ENCODE data around the gene FOLR3. TPM values are rescaled to one million over a fixed set of nuclear protein-coding genes. Genes with fewer than 3 reads are reported as not detected.

The FOLR3 gene
- polyA plus RNA-seq, 1 donor (not counting 4 experiments of a cell fraction or from before 2014, with no cell fraction given): 21.0 TPM

DNA sequence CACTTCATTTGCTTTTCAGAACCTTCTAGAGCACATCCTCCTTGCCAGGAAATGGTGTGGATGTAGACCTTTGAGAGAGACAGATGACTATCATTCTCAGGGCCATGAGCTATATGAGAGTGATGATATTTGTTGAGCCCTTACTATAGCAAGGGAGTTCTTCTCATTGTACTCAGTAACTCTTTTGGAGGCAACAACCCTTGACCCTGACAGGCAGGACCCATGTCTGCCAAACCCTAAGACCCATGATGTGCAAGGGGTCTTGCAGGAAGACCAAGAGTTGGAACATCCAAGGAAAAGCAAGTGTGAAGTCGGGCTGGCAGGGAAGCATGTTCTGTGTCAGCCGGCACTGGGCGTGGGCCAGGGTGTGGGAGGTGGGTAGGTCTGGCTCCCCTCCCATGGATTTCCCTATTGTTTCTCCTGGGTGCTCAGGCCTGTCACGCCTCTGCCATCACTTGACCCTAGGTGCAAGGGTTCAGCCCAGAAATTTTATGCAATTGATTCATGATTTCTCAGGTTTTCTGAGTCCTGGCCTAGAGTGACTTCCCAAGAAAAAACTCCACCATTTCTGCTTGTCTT is 1.2 kb downstream of the FOLR3 start:
- Histone ChIP-seq H3K4me2 (ENCODE audit: control insufficient read depth, extremely low read depth, insufficient read depth, low read depth, low read length) (no peak overlapping the region), H3K9me3 (ENCODE audit: control insufficient read depth, low read depth, low read length) (no peaks in the 10 kb centered on the region), H4K20me1 (ENCODE audit: control insufficient read depth, extremely low read depth, insufficient read depth, low read length) (no peaks in the 10 kb centered on the region), H3K9me1 (ENCODE audit: control insufficient read depth, extremely low read depth, insufficient read depth, low read length) (no peaks in the 10 kb centered on the region), H3K79me2 (ENCODE audit: control insufficient read depth, insufficient read depth, low read length) (no peaks in the 10 kb centered on the region), H3K27ac (ENCODE audit: control insufficient read depth, insufficient read depth, low read length) (no peak overlapping the region), H3K36me3 (ENCODE audit: control insufficient read depth in 2 of 2, extremely low read depth in 1 of 2, insufficient read depth in 2 of 2, low read length in 2 of 2) (peaks cover 4 to 11% of the 10 kb centered on the region in 2 experiments), H3K4me1 (ENCODE audit: control insufficient read depth, extremely low read depth, insufficient read depth, low read length) (peaks cover 28% of the 10 kb centered on the region), H2AFZ (ENCODE audit: control insufficient read depth, low read length) (no peak overlapping the region), H3K4me3 (ENCODE audit: control insufficient read depth in 2 of 3, extremely low read depth in 1 of 3, insufficient read depth in 2 of 3, low read depth in 1 of 3, low read length in 3 of 3) (no peak overlapping the region), H3K9ac (ENCODE audit: control insufficient read depth, extremely low read depth, insufficient read depth, low read length) (no peak overlapping the region), H3K27me3 (ENCODE audit: control insufficient read depth, extremely low read depth, insufficient read depth, low read length) (no peaks in the 10 kb centered on the region)
- TF ChIP-seq, protein P1, sequence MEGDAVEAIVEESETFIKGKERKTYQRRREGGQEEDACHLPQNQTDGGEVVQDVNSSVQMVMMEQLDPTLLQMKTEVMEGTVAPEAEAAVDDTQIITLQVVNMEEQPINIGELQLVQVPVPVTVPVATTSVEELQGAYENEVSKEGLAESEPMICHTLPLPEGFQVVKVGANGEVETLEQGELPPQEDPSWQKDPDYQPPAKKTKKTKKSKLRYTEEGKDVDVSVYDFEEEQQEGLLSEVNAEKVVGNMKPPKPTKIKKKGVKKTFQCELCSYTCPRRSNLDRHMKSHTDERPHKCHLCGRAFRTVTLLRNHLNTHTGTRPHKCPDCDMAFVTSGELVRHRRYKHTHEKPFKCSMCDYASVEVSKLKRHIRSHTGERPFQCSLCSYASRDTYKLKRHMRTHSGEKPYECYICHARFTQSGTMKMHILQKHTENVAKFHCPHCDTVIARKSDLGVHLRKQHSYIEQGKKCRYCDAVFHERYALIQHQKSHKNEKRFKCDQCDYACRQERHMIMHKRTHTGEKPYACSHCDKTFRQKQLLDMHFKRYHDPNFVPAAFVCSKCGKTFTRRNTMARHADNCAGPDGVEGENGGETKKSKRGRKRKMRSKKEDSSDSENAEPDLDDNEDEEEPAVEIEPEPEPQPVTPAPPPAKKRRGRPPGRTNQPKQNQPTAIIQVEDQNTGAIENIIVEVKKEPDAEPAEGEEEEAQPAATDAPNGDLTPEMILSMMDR (optimal IDR thresholded peaks at IDR 0.05 in 1 of 3, IDR thresholded peaks at IDR 0.05 in 1 of 3, conservative IDR thresholded peaks at IDR 0.05 in 1 of 3; ENCODE audit: extremely low read depth in 1 of 3, insufficient read depth in 2 of 3, low read length in 3 of 3): no peak
- no peak for TF ChIP-seq EZH2 (IDR thresholded peaks at IDR 0.05; ENCODE audit: low read length)
- DNase-seq (ENCODE audit: low read depth, low spot score) (no peak), FAIRE-seq (no peak)
- dilution Hi-C loops (cut with MboI; ENCODE audit: extremely low pct_ligation_motif_present, low sequenced_read_pairs): no loop called here

DNA sequence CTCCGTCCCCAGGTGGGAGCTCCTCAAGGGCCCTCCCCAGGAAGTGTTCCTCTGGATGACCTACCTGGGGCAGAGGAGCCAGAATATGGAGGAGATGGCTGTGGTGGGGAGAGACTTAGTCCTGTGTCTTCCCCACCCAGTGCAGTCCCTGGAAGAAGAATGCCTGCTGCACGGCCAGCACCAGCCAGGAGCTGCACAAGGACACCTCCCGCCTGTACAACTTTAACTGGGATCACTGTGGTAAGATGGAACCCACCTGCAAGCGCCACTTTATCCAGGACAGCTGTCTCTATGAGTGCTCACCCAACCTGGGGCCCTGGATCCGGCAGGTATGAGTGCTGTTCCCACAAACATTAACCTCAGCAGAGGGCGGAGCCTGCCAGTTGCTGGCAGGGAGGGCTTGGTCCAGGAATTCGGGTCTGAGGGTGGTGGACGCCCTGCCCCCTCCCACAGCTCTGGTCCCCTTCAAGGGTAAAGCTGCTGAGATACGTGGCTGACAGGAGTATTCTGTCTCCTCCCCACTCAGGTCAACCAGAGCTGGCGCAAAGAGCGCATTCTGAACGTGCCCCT is 3.4 kb downstream of the FOLR3 start:
- Histone ChIP-seq H2AFZ (ENCODE audit: control insufficient read depth, low read length) (no peak overlapping the region), H3K9me3 (ENCODE audit: control insufficient read depth, low read depth, low read length) (no peaks in the 10 kb centered on the region), H3K4me2 (ENCODE audit: control insufficient read depth, extremely low read depth, insufficient read depth, low read depth, low read length) (no peak overlapping the region), H3K9ac (ENCODE audit: control insufficient read depth, extremely low read depth, insufficient read depth, low read length) (no peak overlapping the region), H4K20me1 (ENCODE audit: control insufficient read depth, extremely low read depth, insufficient read depth, low read length) (no peaks in the 10 kb centered on the region), H3K27me3 (ENCODE audit: control insufficient read depth, extremely low read depth, insufficient read depth, low read length) (no peaks in the 10 kb centered on the region), H3K27ac (ENCODE audit: control insufficient read depth, insufficient read depth, low read length) (no peak overlapping the region), H3K9me1 (ENCODE audit: control insufficient read depth, extremely low read depth, insufficient read depth, low read length) (no peaks in the 10 kb centered on the region), H3K36me3 (ENCODE audit: control insufficient read depth in 2 of 2, extremely low read depth in 1 of 2, insufficient read depth in 2 of 2, low read length in 2 of 2) (peaks cover 6 to 11% of the 10 kb centered on the region in 2 experiments), H3K4me3 (ENCODE audit: control insufficient read depth in 2 of 3, extremely low read depth in 1 of 3, insufficient read depth in 2 of 3, low read depth in 1 of 3, low read length in 3 of 3) (no peak overlapping the region), H3K4me1 (ENCODE audit: control insufficient read depth, extremely low read depth, insufficient read depth, low read length) (peaks cover 43% of the 10 kb centered on the region), H3K79me2 (ENCODE audit: control insufficient read depth, insufficient read depth, low read length) (no peaks in the 10 kb centered on the region)
- dilution Hi-C loops (cut with MboI; ENCODE audit: extremely low pct_ligation_motif_present, low sequenced_read_pairs): no loop called here
- DNase-seq (ENCODE audit: low read depth, low spot score): no peak
- TF ChIP-seq, protein P1 (optimal IDR thresholded peaks at IDR 0.05 in 1 of 3, IDR thresholded peaks at IDR 0.05 in 1 of 3, conservative IDR thresholded peaks at IDR 0.05 in 1 of 3; ENCODE audit: extremely low read depth in 1 of 3, insufficient read depth in 2 of 3, low read length in 3 of 3): no peak
- FAIRE-seq: no peak

Data from keratinocyte (primary cell).